DMS114 treated with DMSO at 0.1 percent for 48 hours (cell line): Measurements from ENCODE around the gene MTURN.

Experiments
- DNase-seq: peaks from one replicate; lab custom pipeline; 2025; ENCODE audit not compliant: unreplicated experiment; lab: John Stamatoyannopoulos, UW

Gene MTURN

DNA sequence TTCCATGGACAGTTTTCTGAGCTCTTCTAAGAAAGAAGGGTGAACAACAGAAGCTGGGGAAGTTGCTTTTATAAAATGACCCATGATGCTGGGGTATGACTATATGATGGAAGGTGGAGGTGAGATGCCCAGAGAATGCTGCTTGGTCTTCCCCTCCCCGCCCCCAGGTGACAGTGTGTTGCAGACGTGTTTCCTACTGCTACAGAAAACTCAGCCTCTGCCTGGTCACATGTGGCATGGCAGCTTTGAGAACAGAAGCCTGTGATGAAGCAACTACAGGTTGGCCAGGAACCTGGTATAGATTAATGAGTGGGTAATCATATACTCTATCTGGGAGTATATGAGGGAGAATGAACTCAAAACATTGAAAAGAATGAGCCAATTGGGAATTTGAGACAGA is 67.1 kb downstream of the MTURN start:
- no peak for DNase-seq

DNA sequence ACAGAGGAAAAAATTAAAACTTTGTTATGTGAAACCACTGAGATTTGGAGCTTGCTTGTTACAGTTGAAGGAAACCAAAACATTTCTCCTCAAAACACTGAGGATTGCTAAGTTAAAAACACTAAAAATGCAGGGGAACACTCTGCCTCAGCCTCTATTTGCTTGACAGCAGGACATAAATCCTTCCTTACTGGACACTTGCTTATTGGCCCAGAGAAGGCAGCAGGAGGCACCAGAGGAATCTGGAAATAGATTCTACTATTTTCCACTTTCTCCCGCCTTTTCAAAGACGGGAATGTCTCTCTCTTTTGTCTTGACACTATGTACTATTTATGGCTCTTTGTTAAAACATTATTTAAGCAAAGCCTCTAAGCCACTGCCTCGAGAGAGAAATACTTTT is 67.9 kb downstream of the MTURN start:
- no peak for DNase-seq

DNA sequence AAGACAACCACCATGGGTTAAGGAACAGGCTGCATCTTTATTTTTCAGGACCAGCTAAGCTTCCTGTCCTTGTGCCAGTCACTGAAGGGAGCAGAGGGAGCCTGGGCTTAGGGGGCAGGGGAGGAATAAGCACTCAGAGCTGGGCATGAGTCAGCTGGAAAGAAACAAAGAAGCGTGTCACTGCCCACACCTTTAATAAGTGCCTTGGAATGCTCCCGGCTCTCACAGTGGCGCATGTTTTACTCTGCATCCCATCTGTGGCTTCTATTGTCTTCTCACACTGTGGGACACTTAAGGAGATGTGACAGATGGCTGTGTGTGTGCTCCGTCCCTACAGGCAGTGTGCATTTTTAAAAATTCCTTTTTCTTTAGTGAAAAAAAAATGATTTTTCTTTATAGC is 71.7 kb downstream of the MTURN start:
- DNase-seq = no peak

DNA sequence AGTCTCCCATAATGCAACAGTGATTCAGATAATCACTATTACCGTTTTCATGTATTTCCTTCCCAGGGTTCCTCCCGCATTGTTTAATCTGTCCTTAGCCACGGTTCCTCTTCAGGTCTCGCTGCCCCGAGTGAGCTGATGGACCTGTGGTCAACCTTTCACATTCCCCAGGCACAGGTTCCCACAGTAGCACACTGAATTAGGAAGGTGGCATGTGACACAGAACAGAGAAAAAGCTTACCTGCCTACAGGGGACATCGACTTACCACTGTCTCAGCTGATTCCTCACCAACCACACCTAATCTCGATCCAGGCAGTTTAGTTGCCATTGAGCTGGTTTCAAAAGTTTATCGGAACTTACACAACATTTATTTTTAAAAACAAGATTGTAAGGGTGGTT is 72.2 kb downstream of the MTURN start:
- no peak for DNase-seq

DNA sequence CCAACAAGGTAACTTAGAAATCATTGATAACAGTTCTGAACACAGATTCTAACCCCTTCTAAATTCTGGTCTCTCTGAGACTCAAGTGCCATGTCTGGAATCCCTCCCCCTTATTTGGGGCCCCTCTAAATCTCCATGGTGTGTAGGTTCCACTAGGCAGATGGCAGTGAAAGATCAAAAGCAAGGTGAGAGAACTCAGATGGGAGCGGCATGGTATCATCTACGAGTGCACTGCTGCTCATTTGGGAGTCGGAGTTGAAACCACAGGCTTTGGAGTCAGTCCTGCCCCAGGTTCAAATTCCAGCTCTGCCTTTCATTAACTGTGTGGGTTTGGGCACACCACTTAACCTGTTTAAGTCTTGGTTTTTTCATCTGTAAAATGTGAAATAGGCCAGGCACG is 72.6 kb downstream of the MTURN start:
- DNase-seq = no peak

DNA sequence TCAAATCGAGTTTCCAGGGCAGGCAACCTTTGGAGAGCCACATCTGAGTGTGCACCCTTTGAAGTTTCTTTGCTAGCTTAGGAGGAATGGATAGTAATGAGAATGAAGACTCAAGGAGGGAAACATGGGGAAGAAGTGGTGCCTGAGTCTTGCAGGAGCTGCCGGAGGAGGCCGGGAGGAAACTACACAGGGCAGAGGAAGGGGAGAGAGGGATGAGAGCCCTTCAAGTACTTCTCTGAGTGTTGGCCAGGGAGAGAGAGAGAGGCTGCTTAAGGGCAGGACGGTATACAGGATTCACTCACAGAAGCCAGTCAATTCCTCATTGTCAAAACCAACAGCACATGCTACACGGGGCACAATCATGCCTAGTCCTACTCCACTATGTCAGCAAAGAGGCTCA is 75.2 kb downstream of the MTURN start:
- DNase-seq = no peak
